Ovary (tissue), 3 donors: ENCODE data around the gene URI1.

Experiments used
- CTCF ChIP-seq, 3 donors: fragments of 450-650 bp in 2 of 3; fragments of 200-600 bp in 1 of 3; IDR thresholded peaks; one replicate each; pipeline versions ENCODE4 v1.5.1 to v1.8.0; 2016 to 2022; ENCODE audit warnings: antibody characterized with exemption in 3 of 3, mild to moderate bottlenecking in 1 of 3
- EP300 ChIP-seq: sonication (generic); formaldehyde crosslinking; IDR thresholded peaks from one replicate; pipeline ENCODE4 v1.6.1; 2017; ENCODE audit warnings: antibody characterized with exemption
- POLR2A ChIP-seq: fragments of 450-650 bp; IDR thresholded peaks from one replicate; pipeline ENCODE4 v1.6.1; 2017; ENCODE audit warnings: antibody characterized with exemption, mild to moderate bottlenecking, moderate library complexity
- donor health status: DM: no; HTN: no; CAD: no.

GRCh38 chr19:30060531-30061222 lies 118.6 kb downstream of the URI1 start:
- TF ChIP-seq POLR2A (no peak), CTCF (IDR thresholded peaks at IDR 0.05) (no peak), EP300 (no peak)
